ENCODE data around the gene FARP1. TPM values are rescaled to one million over a fixed set of nuclear protein-coding genes. Genes with fewer than 3 reads are reported as not detected.

The FARP1 gene
- polyA plus RNA-seq, 3 donors, result 8.3 to 20.7 (median 9.6) TPM

- 39 to 48% (median 43%) methylated on average over 16 of the region's 16 CpGs for WGBS, 3 donors
- no peak overlapping the region for H3K27ac ChIP-seq (ENCODE audit: low read depth, low read length)
These were observed 164.7 kb downstream of the FARP1 start for GRCh38 chr13:98307463-98308085.

- 52 to 77% (median 68%) methylated on average over 20 of the region's 20 CpGs for WGBS, 3 donors
- H3K27ac ChIP-seq (ENCODE audit: low read depth, low read length), result no peak overlapping the region
These were observed 165.4 kb downstream of the FARP1 start for GRCh38 chr13:98308086-98308911.

GRCh38 chr13:98309569-98310335 is 166.9 kb downstream of the FARP1 start:
- WGBS, 3 donors, result 82 to 84% (median 84%) methylated on average over 21 of the region's 21 CpGs

GRCh38 chr13:98310485-98311199 is 167.7 kb downstream of the FARP1 start:
- 91 to 97% (median 92%) methylated on average over 2 of the region's 2 CpGs for WGBS, 3 donors
- H3K27ac ChIP-seq (ENCODE audit: low read depth, low read length), result no peak overlapping the region

More at GRCh38 chr13:98309569-98310335, 166.9 kb downstream of the FARP1 start:
- no peak overlapping the region for H3K27ac ChIP-seq (ENCODE audit: low read depth, low read length)

- H3K27ac ChIP-seq (ENCODE audit: low read depth, low read length), result no peak overlapping the region
- 32 to 75% (median 54%) methylated on average over 1 of the region's 1 CpG for WGBS, 3 donors
These were observed 168.3 kb downstream of the FARP1 start for GRCh38 chr13:98311200-98311548.

DNA sequence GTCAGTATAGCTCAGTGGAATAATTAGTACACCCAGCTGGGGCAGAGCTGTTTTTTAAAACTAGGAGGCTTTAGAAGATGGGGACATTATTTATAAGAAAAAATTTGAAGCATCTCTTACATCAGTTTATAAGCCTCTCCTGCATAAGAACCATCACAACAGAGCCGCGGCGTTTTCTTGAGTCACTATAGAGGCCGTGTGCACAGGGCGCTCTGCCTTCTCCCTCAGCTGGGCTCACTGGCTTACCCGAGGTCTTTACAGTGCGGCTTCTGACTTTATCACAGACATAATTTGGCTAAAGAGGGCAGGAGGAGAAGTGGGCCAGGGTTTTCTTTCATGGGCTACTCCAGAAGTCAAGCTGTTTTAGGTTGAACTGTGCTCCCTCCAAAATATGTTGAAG is 169.7 kb downstream of the FARP1 start:
- no peak overlapping the region for H3K27ac ChIP-seq (ENCODE audit: low read depth, low read length)
- 82 to 95% (median 95%) methylated on average over 7 of the region's 7 CpGs for WGBS, 3 donors

DNA sequence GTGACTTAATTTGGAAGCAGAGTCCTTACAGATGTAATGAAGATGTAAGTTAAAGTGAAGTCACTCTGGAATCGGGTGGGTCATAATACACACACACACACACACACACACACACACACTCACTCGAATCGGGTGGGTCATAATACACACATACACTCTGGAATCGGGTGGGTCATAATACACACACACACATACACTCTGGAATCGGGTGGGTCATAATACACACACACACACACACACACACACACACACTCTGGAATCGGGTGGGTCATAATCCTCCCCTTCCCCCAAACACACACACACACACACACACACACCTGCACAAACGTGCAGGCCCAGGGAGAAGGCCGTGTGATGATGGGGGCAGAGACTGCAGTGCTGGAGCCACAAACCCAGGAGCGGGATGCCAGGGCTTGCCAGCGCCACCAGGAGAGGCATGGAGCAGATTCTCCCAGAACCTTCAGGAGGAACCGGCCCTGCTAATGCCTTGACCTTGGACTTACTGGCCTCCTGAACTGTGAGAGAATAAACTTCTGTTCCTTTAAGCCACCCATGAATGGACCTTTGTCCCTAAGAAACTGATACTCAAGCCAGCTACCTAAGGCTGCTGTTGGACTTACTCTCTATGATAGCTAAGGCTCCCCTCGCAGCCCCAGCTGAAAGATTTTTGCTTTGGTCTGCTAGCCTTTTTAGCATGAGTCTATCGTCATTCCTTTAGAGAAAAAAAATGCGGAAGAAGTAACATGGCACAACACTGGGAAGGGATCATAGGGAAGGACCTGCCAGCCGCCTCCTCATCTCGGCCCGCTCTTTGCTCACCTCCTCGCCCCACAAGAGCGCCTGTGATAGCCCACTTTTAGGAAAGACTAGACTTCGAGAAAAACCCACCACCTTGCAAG is 170.4 kb downstream of the FARP1 start:
- no peak overlapping the region for H3K27ac ChIP-seq (ENCODE audit: low read depth, low read length)
- WGBS, 3 donors, result 48 to 91% (median 87%) methylated on average over 20 of the region's 20 CpGs

- 31 to 91% (median 85%) methylated on average over 6 of the region's 6 CpGs for WGBS, 3 donors
- H3K27ac ChIP-seq (ENCODE audit: low read depth, low read length), result no peak overlapping the region
These were observed 171.0 kb downstream of the FARP1 start for GRCh38 chr13:98313922-98314292.

GRCh38 chr13:98315466-98315865 is 172.6 kb downstream of the FARP1 start:
- 50 to 66% (median 62%) methylated on average over 8 of the region's 8 CpGs for WGBS, 3 donors
- no peak overlapping the region for H3K27ac ChIP-seq (ENCODE audit: low read depth, low read length)

DNA sequence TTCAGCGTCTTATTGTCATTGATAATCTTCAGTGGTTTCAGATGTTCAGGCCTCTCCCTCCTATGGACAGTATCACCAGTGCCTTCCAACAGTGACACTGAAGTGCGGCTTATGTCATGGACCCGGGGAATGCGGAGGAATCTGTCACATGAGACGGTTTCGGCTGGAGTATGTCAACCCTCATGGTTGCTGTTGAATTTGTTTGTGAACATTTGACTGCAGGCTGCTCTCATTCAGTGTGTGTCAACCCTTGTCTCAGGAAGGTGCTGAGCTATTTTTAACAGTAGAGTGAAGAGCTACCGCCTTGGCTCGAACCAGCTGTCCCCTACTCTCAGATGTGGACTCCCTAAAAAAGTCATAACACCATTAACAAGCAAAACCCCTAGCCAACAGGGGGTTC is 173.0 kb downstream of the FARP1 start:
- 84 to 86% (median 84%) methylated on average over 8 of the region's 8 CpGs for WGBS, 3 donors
- H3K27ac ChIP-seq (ENCODE audit: low read depth, low read length), result no peak overlapping the region

- H3K27ac ChIP-seq (ENCODE audit: low read depth, low read length), result no peak overlapping the region
- WGBS, 3 donors, result 79 to 93% (median 86%) methylated on average over 3 of the region's 3 CpGs
These were observed 174.8 kb downstream of the FARP1 start for GRCh38 chr13:98317573-98318171.

GRCh38 chr13:98318263-98318878 is 175.5 kb downstream of the FARP1 start:
- H3K27ac ChIP-seq (ENCODE audit: low read depth, low read length), result no peak overlapping the region
- WGBS, 3 donors, result 92 to 95% (median 93%) methylated on average over 11 of the region's 11 CpGs

DNA sequence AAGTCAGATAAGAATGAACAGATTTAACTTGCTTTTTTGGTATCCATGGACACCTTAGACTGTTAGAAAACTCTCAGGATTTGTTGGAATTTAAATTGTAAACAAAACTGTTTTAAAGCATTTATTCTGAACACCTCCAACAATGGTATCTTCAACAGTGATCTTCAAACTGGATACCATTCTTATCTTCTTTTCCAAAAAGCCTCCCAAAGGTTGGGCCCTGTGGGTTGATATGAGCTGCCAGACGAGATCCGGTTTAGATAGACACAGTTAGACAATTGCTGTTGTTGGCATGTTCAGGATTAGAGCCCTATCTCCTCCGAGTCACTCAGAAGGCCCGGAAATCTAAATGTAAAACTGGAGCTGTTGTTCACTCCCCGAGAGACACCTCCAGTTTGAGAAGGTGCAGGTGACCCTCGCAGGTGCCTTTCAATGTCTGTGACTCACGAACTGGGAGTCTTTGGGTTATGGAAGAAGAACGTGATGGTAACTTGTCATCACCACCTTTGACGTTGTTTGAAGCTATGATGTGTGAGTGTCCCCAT is 177.7 kb downstream of the FARP1 start:
- WGBS, 3 donors, result 93 to 95% (median 94%) methylated on average over 9 of the region's 9 CpGs
- H3K27ac ChIP-seq (ENCODE audit: low read depth, low read length), result no peak overlapping the region

DNA sequence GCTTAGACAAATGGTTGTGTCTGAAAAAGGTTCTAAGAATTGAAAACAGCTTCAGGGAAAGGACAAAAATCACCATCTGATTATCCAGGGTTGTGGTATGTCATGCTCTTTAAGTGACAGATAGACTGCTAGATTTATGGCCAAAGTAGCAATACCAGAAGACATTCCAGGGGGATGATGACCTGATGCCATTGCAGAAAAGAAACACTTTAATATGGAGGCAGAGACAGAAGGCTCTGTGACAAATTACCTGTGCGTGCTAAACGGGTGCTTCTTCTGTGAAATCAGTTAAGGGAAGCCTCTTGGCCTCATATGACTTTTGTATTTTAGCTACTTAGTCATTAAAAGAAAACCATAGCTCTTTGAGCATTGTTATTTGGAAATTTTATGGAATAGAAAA is 178.5 kb downstream of the FARP1 start:
- H3K27ac ChIP-seq (ENCODE audit: low read depth, low read length), result no peak overlapping the region
- 90 to 100% (median 94%) methylated on average over 2 of the region's 2 CpGs for WGBS, 3 donors

GRCh38 chr13:98322091-98322718 is 179.3 kb downstream of the FARP1 start:
- H3K27ac ChIP-seq (ENCODE audit: low read depth, low read length), result no peak overlapping the region
- WGBS, 3 donors, result 84 to 88% (median 85%) methylated on average over 8 of the region's 8 CpGs

GRCh38 chr13:98324105-98324504 is 181.2 kb downstream of the FARP1 start:
- H3K27ac ChIP-seq (ENCODE audit: low read depth, low read length), result no peak overlapping the region
- WGBS, 3 donors, result 78 to 86% (median 78%) methylated on average over 7 of the region's 7 CpGs
